Endothelial cell of umbilical vein (primary cell): ENCODE measurements around the gene TTC33. TPM values are rescaled to one million over a fixed set of nuclear protein-coding genes. Genes with fewer than 3 reads are reported as not detected.
A peak's percentile ranks its signal among the peaks of the same experiment; 100 is the strongest.

ENCODE experiments used
- BruUV-seq: library from RNA; stranded (reverse); fragments of 400-500 nt; replicated peaks from 2 replicates; lab custom pipeline; 2021; lab: Mats Ljungman, UMichigan
- CTCF ChIA-PET: fragments of 300-600, 350-600 bp; sonication (Branson Sonifier 250); formaldehyde crosslinking; loops from one replicate; lab custom pipeline; 2021; ENCODE audit warnings: antibody characterized with exemption, inconsistent platforms; lab: Charles Lee
- POLR2A ChIA-PET: fragments of 300-600, 350-600 bp; sonication (Branson Sonifier 250); formaldehyde crosslinking; loops from one replicate; lab custom pipeline; 2021; ENCODE audit warnings: antibody characterized with exemption, inconsistent platforms; lab: Charles Lee
- DNase-seq: peaks from one replicate; pipeline ENCODE4 v3.0.0-alpha.2; 2011; ENCODE audit warnings: low read depth, low spot score
- FAIRE-seq: peaks from 2 replicates; lab custom pipeline; 2011; peaks lifted over from hg19 to GRCh38; lab: Jason Lieb, UNC
- H2AFZ ChIP-seq: 2 replicates; pipeline ENCODE4 v1.6.0; 2012; ENCODE audit warnings: low read depth, low read length, control low read depth, inconsistent platforms
- H3K27ac ChIP-seq: 2 replicates; pipeline ENCODE4 v1.5.1; 2011; ENCODE audit warnings: low read depth, mild to moderate bottlenecking, control low read depth, low read length, moderate library complexity; ENCODE audit not compliant: insufficient read depth
- H3K27me3 ChIP-seq, 2 experiments: 2 replicates each; pipeline versions ENCODE4 v1.6.0 to v1.6.1; 2011; ENCODE audit warnings: low read length in 2 of 2, mixed read lengths in 1 of 2; ENCODE audit not compliant: control insufficient read depth in 2 of 2, insufficient read depth in 2 of 2
- H3K36me3 ChIP-seq, 2 experiments: 2 replicates in 1 of 2; 3 replicates in 1 of 2; pipeline ENCODE4 v1.5.1; 2011; ENCODE audit warnings: low read length in 2 of 2, mild to moderate bottlenecking in 1 of 2, moderate library complexity in 1 of 2; ENCODE audit not compliant: control insufficient read depth in 2 of 2, insufficient read depth in 2 of 2; ENCODE audit errors: extremely low read depth in 1 of 2
- H3K4me1 ChIP-seq: 3 replicates; pipeline ENCODE4 v1.5.1; 2011; ENCODE audit warnings: mild to moderate bottlenecking, low read length; ENCODE audit not compliant: control insufficient read depth, insufficient read depth; ENCODE audit errors: extremely low read depth
- H3K4me2 ChIP-seq: 2 replicates; pipeline ENCODE4 v1.6.1; 2011; ENCODE audit warnings: low read length, control low read depth, mixed read lengths; ENCODE audit not compliant: insufficient read depth
- H3K4me3 ChIP-seq, 3 experiments: fragments of 200-600 bp in 1 of 3; sonication (generic), shearing (Covaris generic) in 1 of 3; replicated peaks in 1 of 3; 2 replicates each; pipeline ENCODE4 v1.5.1; 2011 to 2016; ENCODE audit warnings: control low read depth in 3 of 3, low read length in 3 of 3, mild to moderate bottlenecking in 2 of 3, inconsistent platforms in 1 of 3, low read depth in 1 of 3, moderate library complexity in 1 of 3; ENCODE audit not compliant: insufficient read depth in 1 of 3
- H3K79me2 ChIP-seq: 2 replicates; pipeline ENCODE4 v1.6.0; 2012; ENCODE audit warnings: low read length, inconsistent platforms; ENCODE audit not compliant: control insufficient read depth, insufficient read depth
- H3K9ac ChIP-seq: replicated peaks from 2 replicates; pipeline ENCODE3; 2011; ENCODE audit warnings: low read length, control low read depth; ENCODE audit not compliant: insufficient read depth; ENCODE audit errors: extremely low read depth
- H3K9me1 ChIP-seq: replicated peaks from 3 replicates; pipeline ENCODE4 v1.6.0; 2011; ENCODE audit warnings: mild to moderate bottlenecking, low read length; ENCODE audit not compliant: control insufficient read depth, insufficient read depth; ENCODE audit errors: extremely low read depth
- H3K9me3 ChIP-seq: replicated peaks from 2 replicates; pipeline ENCODE4 v1.5.1; 2012; ENCODE audit warnings: low read length, inconsistent platforms; ENCODE audit not compliant: control insufficient read depth, insufficient read depth
- H4K20me1 ChIP-seq: replicated peaks from 2 replicates; pipeline ENCODE3; 2011; ENCODE audit warnings: mild to moderate bottlenecking, low read length; ENCODE audit not compliant: control insufficient read depth, insufficient read depth; ENCODE audit errors: extremely low read depth
- CTCF ChIP-seq, 2 donors: IDR thresholded peaks; 1 replicate in 1 of 2; 2 replicates in 1 of 2; pipeline ENCODE4 v1.5.1; 2011; ENCODE audit warnings: low read length in 2 of 2, mild to moderate bottlenecking in 2 of 2, moderate library complexity in 2 of 2, control low read depth in 1 of 2, inconsistent platforms in 1 of 2, low read depth in 1 of 2; ENCODE audit not compliant: insufficient read depth in 1 of 2; ENCODE audit errors: extremely low read depth in 1 of 2
- EZH2 ChIP-seq: IDR thresholded peaks from 2 replicates; pipeline ENCODE4 v1.6.1; 2012; ENCODE audit warnings: borderline replicate concordance, low read depth, mild to moderate bottlenecking, moderate library complexity, low read length, inconsistent platforms; ENCODE audit not compliant: severe bottlenecking
- FOS ChIP-seq: IDR thresholded peaks from 2 replicates; pipeline ENCODE4 v1.6.1; 2011; ENCODE audit warnings: mild to moderate bottlenecking, low read length, moderate library complexity, borderline replicate concordance; ENCODE audit not compliant: insufficient read depth
- GATA2 ChIP-seq: IDR thresholded peaks from 2 replicates; pipeline ENCODE4 v1.7.0; 2011; ENCODE audit warnings: low read depth, mild to moderate bottlenecking, moderate library complexity, mixed read lengths, low read length; ENCODE audit not compliant: insufficient read length, insufficient read depth
- JUN ChIP-seq: IDR thresholded peaks from 2 replicates; pipeline ENCODE4 v1.6.1; 2011; ENCODE audit warnings: borderline replicate concordance, low read depth; ENCODE audit not compliant: insufficient read length, insufficient read depth
- MAX ChIP-seq: IDR thresholded peaks from 2 replicates; pipeline ENCODE4 v1.6.1; 2011; ENCODE audit not compliant: insufficient read depth, insufficient read length
- MYC ChIP-seq: IDR thresholded peaks from one replicate; pipeline ENCODE4 v1.6.1; 2011; ENCODE audit warnings: mild to moderate bottlenecking, low read depth, low read length
- POLR2A ChIP-seq: IDR thresholded peaks from 2 replicates; pipeline ENCODE4 v1.6.1; 2012; ENCODE audit warnings: low read depth, mild to moderate bottlenecking, control low read depth, low read length
- POLR2AphosphoS5 ChIP-seq: IDR thresholded peaks from 2 replicates; pipeline ENCODE4 v1.6.1; 2012; ENCODE audit warnings: low read depth, mild to moderate bottlenecking, control low read depth, low read length, moderate library complexity; ENCODE audit not compliant: insufficient read depth
- dilution Hi-C: fragments of 300-500 bp; cut with MboI; formaldehyde crosslinking; loops from one replicate; pipeline ENCODE4 v1.15.0; 2019; ENCODE audit warnings: low sequenced_read_pairs; ENCODE audit not compliant: extremely low pct_ligation_motif_present
- intact Hi-C: fragments of 100-400 bp; cut with micrococcal nuclease; formaldehyde crosslinking; loops from one replicate; pipeline ENCODE4 v1.10.0; 2022
- polyA plus RNA-seq, 4 experiments: library from polyadenylated mRNA; depleted of rRNA in 3 of 4; stranded (reverse) in 3 of 4; unstranded in 1 of 4; fragments of >200 nt; gene quantifications; 2 replicates each; pipeline versions ENCODE4 v1.2.1 to v1.2.3, GENCODE V29; 2011 to 2012; ENCODE audit warnings: missing spikeins in 1 of 4
- total RNA-seq: library from RNA; stranded (reverse); gene quantifications from 2 replicates; pipeline ENCODE4 v1.2.3, GENCODE V29; 2021

The TTC33 gene
- total and polyA plus RNA-seq, 2 donors (not counting 3 experiments of a cell fraction or from before 2014, with no cell fraction given), result 2.2 to 11.7 TPM

DNA sequence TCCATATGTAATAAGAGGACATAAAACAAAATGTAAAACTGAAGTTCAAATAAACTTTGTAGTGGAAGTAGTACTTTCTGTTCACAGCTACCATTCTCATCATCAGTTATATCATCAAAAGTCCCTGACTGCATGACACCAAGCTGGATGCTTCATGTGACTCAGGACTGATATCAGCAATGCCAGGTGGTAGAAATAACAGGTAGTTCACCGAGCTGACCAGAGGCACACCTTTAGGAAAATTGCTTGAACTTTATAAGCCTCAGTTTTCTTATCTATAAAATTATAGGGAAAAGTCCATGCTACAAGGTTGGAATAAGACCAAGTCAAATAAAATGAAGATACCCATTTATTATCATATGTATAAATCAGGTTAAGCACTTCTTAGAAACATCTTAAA, 200.9 kb downstream of the TTC33 start:
- H3K9me3 ChIP-seq, result no peaks in the 10 kb centered on the region
- H3K27me3 ChIP-seq, result no peaks in the 10 kb centered on the region
- DNase-seq (no peak), FAIRE-seq (no peak)
- no peaks in the 10 kb centered on the region for H3K9me1 ChIP-seq
- no peak overlapping the region for H3K9ac ChIP-seq
- no peak overlapping the region for H3K4me3 ChIP-seq
- no peaks in the 10 kb centered on the region for H3K79me2 ChIP-seq
- peaks cover 25% of the 10 kb centered on the region for H3K4me1 ChIP-seq
- no peak overlapping the region for H3K4me2 ChIP-seq
- no peak overlapping the region for H2AFZ ChIP-seq
- no peak for TF ChIP-seq JUN
- no peak for TF ChIP-seq POLR2A
- TF ChIP-seq CTCF (IDR thresholded peaks at IDR 0.05; ENCODE audit: extremely low read depth in 1 of 2, insufficient read depth in 1 of 2, low read depth in 1 of 2, low read length in 2 of 2), result no peak
- TF ChIP-seq MYC, result no peak
- H4K20me1 ChIP-seq, result no peaks in the 10 kb centered on the region
- H3K36me3 ChIP-seq, result no peaks in the 10 kb centered on the region
- H3K27ac ChIP-seq, result no peak overlapping the region
- POLR2A ChIA-PET, result no interaction called here
- BruUV-seq, result no TSS peak
- CTCF ChIA-PET, result no interaction called here
- dilution Hi-C loops (no loop called here), intact Hi-C loops (loop anchor here (5.0 to 10.0 kb wide), 2 partner anchors 510 to 608 kb away; no protein-coding TSS in a partner anchor)

DNA sequence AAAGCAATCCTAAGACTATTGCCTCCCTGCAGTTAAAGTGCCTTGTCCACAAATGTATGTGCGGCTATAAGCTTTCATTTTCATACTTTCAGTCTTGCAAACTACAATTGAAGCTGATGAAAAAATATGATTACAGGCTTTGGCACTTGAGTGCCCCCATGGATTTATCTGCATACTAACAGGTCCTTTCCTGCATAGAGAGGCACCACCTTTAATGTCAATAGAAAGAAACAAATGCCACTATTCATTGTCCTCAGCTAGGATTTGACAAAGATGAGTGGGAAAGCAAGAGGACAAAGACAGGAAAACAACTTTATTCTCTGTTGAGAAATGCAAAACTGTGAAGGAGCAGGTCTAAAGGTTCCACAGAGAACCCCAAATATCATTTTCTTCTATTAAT, 201.7 kb downstream of the TTC33 start:
- Histone ChIP-seq H3K27ac (no peak overlapping the region), H3K9ac (no peak overlapping the region), H3K4me3 (no peak overlapping the region), H3K79me2 (no peaks in the 10 kb centered on the region), H3K4me2 (peak overlapping the region; percentile 11), H3K4me1 (peaks cover 25% of the 10 kb centered on the region), H3K9me3 (no peaks in the 10 kb centered on the region), H3K36me3 (no peaks in the 10 kb centered on the region), H2AFZ (peak overlapping the region; percentile 62), H3K27me3 (no peaks in the 10 kb centered on the region), H4K20me1 (no peaks in the 10 kb centered on the region), H3K9me1 (no peaks in the 10 kb centered on the region)
- no peak for DNase-seq
- ChIA-PET CTCF (interaction anchor here (0.7 kb wide), 1 partner anchor 14 kb away, joined by 3 read pairs; no protein-coding TSS in a partner anchor), POLR2A (no interaction called here)
- dilution Hi-C loops (no loop called here), intact Hi-C loops (loop anchor here (5.0 to 10.0 kb wide), 2 partner anchors 509 to 607 kb away; no protein-coding TSS in a partner anchor)
- TF ChIP-seq POLR2AphosphoS5 (no peak), MAX (no peak), POLR2A (no peak), JUN (no peak), EZH2 (no peak), CTCF (IDR thresholded peaks at IDR 0.05; ENCODE audit: extremely low read depth in 1 of 2, insufficient read depth in 1 of 2, low read depth in 1 of 2, low read length in 2 of 2) (no peak), GATA2 (no peak), MYC (no peak), FOS (no peak)
- FAIRE-seq, result no peak
- no TSS peak for BruUV-seq
